ENCODE measurements around the gene PAK5. TPM values are rescaled to one million over a fixed set of nuclear protein-coding genes. Genes with fewer than 3 reads are reported as not detected.

Gene PAK5
- total and polyA plus RNA-seq, 4 donors: 0.03 to 0.51 (median 0.16) TPM

- no peak overlapping the region for H3K4me3 ChIP-seq
- H3K9me3 ChIP-seq (ENCODE audit: control insufficient read depth in 4 of 4, insufficient read depth in 3 of 4, low read length in 3 of 4): peaks cover 0 to 5% (median 0%) of the 10 kb centered on the region in 4 donors
- H3K27me3 ChIP-seq (ENCODE audit: control insufficient read depth in 3 of 3, insufficient read depth in 3 of 3, low read length in 2 of 3): peaks cover 15 to 45% (median 38%) of the 10 kb centered on the region in 3 donors
- H3K4me1 ChIP-seq (ENCODE audit: control insufficient read depth in 5 of 5, insufficient read depth in 5 of 5, low read length in 5 of 5): peaks cover 0 to 26% (median 2%) of the 10 kb centered on the region in 5 donors
- H3K27ac ChIP-seq (ENCODE audit: low read depth in 1 of 2, low read length in 1 of 2): no peak overlapping the region
- 43 to 53% methylated on average over 9 of the region's 9 CpGs for WGBS, 2 donors
- H3K36me3 ChIP-seq (ENCODE audit: control insufficient read depth in 4 of 4, insufficient read depth in 4 of 4, low read length in 4 of 4): no peaks in the 10 kb centered on the region
- TF ChIP-seq, protein P1, sequence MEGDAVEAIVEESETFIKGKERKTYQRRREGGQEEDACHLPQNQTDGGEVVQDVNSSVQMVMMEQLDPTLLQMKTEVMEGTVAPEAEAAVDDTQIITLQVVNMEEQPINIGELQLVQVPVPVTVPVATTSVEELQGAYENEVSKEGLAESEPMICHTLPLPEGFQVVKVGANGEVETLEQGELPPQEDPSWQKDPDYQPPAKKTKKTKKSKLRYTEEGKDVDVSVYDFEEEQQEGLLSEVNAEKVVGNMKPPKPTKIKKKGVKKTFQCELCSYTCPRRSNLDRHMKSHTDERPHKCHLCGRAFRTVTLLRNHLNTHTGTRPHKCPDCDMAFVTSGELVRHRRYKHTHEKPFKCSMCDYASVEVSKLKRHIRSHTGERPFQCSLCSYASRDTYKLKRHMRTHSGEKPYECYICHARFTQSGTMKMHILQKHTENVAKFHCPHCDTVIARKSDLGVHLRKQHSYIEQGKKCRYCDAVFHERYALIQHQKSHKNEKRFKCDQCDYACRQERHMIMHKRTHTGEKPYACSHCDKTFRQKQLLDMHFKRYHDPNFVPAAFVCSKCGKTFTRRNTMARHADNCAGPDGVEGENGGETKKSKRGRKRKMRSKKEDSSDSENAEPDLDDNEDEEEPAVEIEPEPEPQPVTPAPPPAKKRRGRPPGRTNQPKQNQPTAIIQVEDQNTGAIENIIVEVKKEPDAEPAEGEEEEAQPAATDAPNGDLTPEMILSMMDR (IDR thresholded peaks at IDR 0.05; ENCODE audit: control extremely low read depth, extremely low read depth): no peak
- H3K9ac ChIP-seq (ENCODE audit: insufficient read depth in 1 of 2, low read length in 2 of 2): no peak overlapping the region
- no peak for ATAC-seq (ENCODE audit: insufficient read depth, low FRiP score)
- peak in 2 of 3 donors; percentile 47 to 65 for DNase-seq
Measured at GRCh38 chr20:9503526-9504245, 335.2 kb downstream of the PAK5 start.

GRCh38 chr20:9501473-9501872, 337.4 kb downstream of the PAK5 start:
- Histone ChIP-seq H3K4me3 (no peak overlapping the region), H3K9ac (ENCODE audit: insufficient read depth in 1 of 2, low read length in 2 of 2) (no peak overlapping the region), H3K27me3 (ENCODE audit: control insufficient read depth in 3 of 3, insufficient read depth in 3 of 3, low read length in 2 of 3) (peaks cover 5 to 24% (median 18%) of the 10 kb centered on the region in 3 donors), H3K4me1 (ENCODE audit: control insufficient read depth in 5 of 5, insufficient read depth in 5 of 5, low read length in 5 of 5) (peaks cover 0 to 8% (median 0%) of the 10 kb centered on the region in 5 donors), H3K36me3 (ENCODE audit: control insufficient read depth in 4 of 4, insufficient read depth in 4 of 4, low read length in 4 of 4) (no peaks in the 10 kb centered on the region), H3K9me3 (ENCODE audit: control insufficient read depth in 4 of 4, insufficient read depth in 3 of 4, low read length in 3 of 4) (peaks cover 0 to 5% (median 0%) of the 10 kb centered on the region in 4 donors), H3K27ac (ENCODE audit: low read depth in 1 of 2, low read length in 1 of 2) (no peak overlapping the region)
- TF ChIP-seq, protein P1 (IDR thresholded peaks at IDR 0.05; ENCODE audit: control extremely low read depth, extremely low read depth): no peak
- no peak for DNase-seq
- WGBS, 2 donors: 60 to 68% methylated on average over 2 of the region's 2 CpGs
- no peak for ATAC-seq (ENCODE audit: insufficient read depth, low FRiP score)

DNA sequence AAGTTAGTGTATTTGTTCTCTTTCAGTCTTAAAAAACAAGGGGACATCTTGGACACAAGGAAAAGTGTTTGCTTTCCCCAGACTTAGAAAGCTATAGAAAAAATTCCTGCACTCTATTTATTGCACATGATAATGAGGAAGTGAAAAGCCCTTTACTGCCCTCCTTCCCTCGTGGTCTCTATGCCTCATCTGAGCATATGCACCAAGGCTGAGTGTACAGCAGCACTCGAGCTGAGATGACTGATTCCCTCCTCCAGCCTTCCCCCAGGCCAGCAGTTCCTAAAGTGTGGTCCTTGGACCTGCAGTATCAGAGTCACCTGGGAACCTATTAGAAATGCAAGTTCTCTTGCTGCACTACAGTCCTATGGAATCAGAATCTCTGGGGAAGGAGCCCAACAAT, 338.8 kb downstream of the PAK5 start:
- Histone ChIP-seq H3K36me3 (ENCODE audit: control insufficient read depth in 4 of 4, insufficient read depth in 4 of 4, low read length in 4 of 4) (no peaks in the 10 kb centered on the region), H3K4me1 (ENCODE audit: control insufficient read depth in 5 of 5, insufficient read depth in 5 of 5, low read length in 5 of 5) (peaks cover 0 to 10% (median 0%) of the 10 kb centered on the region in 5 donors), H3K4me3 (no peak overlapping the region), H3K27me3 (ENCODE audit: control insufficient read depth in 3 of 3, insufficient read depth in 3 of 3, low read length in 2 of 3) (peaks cover 2 to 10% (median 5%) of the 10 kb centered on the region in 3 donors), H3K9ac (ENCODE audit: insufficient read depth in 1 of 2, low read length in 2 of 2) (no peak overlapping the region), H3K9me3 (ENCODE audit: control insufficient read depth in 4 of 4, insufficient read depth in 3 of 4, low read length in 3 of 4) (peaks cover 0 to 2% (median 0%) of the 10 kb centered on the region in 4 donors), H3K27ac (ENCODE audit: low read depth in 1 of 2, low read length in 1 of 2) (no peak overlapping the region)
- TF ChIP-seq, protein P1 (IDR thresholded peaks at IDR 0.05; ENCODE audit: control extremely low read depth, extremely low read depth): no peak
- WGBS, 2 donors: 20 to 34% methylated on average over 2 of the region's 2 CpGs
- ATAC-seq (ENCODE audit: insufficient read depth, low FRiP score): no peak
- peak in 1 of 3 donors; percentile 24 for DNase-seq
